K562 treated with DMSO at 1 percent for 24 hours (cell line): ENCODE results near the gene MAGEA10. TPM values are rescaled to one million over a fixed set of nuclear protein-coding genes. Genes with fewer than 3 reads are reported as not detected.

Source experiments
- total RNA-seq: library from RNA; unstranded; fragments of 300-600 nt; gene quantifications from 2 replicates; pipeline ENCODE4 v1.2.3, GENCODE V29; 2022; ENCODE audit warnings: low read depth; ENCODE audit not compliant: insufficient read depth

The MAGEA10 gene
- 0.09 TPM in 1 of 2 replicates, not detected in the other for total RNA-seq

GRCh38 chrX:152138388-152138784 is at the start of gene MAGEA10:
Gene MAGEA10 (minus strand): TSS chrX:152138577. CDS start chrX:152135620, 2,957 bp downstream.

Other genes starting within 250 kb of the MAGEA10 start
- 8.6 and 9.5 TPM in 2 replicates for gene MAGEA4, start 225.7 kb downstream of the MAGEA10 start, total RNA-seq
- 6.0 and 7.2 TPM in 2 replicates for gene GABRE, start 163.9 kb downstream of the MAGEA10 start, total RNA-seq